Mesenteric fat pad (tissue), 1 donor: Measurements from ENCODE around the gene WDR19. TPM values are rescaled to one million over a fixed set of nuclear protein-coding genes. Genes with fewer than 3 reads are reported as not detected.

ENCODE experiments used
- DNase-seq: peaks from one replicate; pipeline ENCODE4 v3.0.0-alpha.2; 2020; ENCODE audit warnings: low spot score
- total RNA-seq: library from RNA; stranded (reverse); fragmentation: NEBNext Ultra II Directional; extraction: Animal tissue kit (Norgen Biotek cat#: 25700); gene quantifications from one replicate; pipeline ENCODE4 v1.2.1, GENCODE V29; 2021
- donor health status: DM: yes; HTN: yes; CAD: no.

Gene WDR19
- total RNA-seq, 1 donor from 2014 or later = 26.1 TPM

DNA sequence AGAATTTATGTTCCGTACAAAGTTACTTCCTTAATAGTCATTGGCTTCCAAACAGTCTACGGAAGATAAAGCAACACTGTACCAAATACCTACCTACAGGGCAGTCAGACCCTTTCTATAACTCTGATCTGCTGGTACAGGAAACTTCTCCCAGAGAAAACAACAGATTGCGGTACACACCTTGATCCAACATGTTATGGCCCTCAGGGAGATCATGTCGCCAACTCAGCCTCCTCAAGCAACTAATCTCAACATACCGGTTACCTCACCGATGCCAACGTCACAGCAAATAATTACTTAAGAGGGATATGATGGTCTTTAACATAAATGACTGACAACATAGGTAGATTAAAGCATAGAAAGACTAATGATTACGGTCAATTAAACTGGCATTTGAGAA, 113.5 kb downstream of the WDR19 start:
- no peak for DNase-seq

DNA sequence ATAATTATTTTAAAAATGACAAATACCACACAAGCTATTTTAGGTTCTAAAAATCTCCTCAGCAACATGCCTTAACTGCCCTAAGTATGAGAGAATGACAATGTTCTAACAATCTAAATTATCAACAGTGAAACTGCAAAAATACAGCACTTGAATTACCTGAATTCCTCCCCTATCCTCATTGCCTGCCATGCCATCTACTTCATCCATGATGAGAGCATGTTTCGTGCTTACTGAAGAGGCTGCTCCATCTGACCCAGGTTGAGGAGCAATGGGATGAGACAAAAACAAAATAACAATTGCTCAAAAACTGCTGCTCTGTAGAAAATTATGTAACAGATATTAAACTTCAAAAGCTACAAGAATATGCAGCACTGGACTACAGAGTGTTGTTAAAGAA, 120.6 kb downstream of the WDR19 start:
- DNase-seq = no peak

DNA sequence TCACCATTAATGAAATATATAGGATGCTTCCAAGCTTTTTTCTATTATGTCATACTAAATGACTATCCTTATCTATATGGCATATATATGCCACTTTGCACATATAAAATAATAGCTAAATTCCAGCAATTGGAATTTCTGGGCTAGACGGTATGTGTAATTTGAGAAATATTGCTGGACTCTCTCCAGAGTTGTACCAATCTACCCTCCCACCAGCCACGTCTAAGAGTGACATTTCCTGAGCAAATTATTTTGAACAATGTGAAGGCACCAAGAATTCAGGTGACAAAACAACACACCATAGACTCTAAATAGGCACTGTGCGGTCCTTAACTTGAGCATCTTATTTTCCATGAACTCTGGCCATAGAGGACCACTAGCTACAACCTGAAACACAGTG, 121.5 kb downstream of the WDR19 start:
- no peak for DNase-seq

DNA sequence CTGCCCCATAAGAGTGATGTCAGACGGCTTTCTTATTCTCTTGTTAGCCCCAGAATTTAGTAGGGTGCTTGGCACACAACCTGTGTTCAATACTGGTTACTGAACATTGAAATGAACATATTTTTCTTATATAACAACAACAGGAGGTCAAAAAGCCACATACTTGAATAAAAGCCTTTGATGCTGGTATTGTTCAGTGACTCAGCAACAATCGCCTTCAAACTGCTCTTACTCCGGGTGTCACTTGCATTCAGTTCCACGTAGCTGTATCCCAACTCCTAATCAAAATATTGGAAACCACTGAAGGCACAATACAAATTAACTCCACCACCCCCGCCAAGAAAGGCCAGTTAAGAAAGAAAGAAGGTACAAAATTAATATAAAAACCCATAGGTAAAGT, 122.3 kb downstream of the WDR19 start:
- no peak for DNase-seq

DNA sequence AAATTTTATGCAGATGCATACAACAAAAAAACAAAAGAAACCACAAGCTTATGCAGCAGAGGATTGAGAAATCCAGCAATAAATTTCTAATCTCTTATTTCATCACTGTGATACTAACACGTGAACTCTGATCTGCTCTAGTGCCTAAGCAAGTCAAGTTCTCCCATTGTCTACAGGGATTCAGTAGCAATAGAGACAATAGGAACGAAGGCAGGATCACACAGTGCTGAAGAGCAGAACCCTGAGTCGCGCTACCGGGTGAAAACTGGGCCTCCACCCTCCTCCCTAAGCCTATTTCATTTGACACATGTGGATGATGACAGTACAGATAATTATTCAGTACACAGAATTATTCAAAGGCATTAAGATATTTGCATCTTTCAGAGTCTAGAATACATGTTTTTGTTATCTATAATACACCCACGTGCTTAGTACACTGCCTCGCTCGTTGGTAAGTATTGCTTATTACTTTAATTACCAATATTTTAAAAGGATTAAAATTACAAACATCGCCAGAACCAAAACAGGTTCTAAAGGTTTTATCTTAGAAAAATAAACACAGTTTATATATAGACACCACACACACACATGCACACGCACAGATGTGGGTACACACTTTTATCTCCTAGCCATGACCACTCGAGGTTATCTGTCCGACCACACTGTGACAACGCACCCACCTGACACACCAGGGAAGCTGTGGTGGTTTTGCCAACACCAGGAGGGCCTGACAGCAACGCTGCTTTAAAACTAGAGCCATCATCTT, 123.8 kb downstream of the WDR19 start:
- DNase-seq = no peak

DNA sequence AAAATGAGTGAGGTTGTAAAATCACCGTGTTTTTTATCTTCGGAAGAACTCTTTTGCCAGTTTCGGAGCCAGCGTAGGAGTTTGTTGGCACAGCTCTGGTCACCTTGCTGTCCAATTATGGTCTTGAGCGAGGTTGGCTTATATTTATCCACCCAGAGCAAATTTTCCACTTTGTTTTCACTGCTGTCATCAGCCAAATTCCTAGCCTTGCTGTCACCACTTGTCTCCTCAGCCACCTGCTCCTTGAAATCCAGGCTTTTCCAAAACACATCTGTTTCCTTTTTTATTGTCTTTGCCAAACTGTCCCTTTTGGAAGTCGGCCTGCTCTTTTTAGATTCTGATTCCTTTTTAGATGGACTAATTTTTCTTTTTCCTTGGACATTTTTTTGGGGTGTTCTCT, 126.3 kb downstream of the WDR19 start:
- DNase-seq = no peak

DNA sequence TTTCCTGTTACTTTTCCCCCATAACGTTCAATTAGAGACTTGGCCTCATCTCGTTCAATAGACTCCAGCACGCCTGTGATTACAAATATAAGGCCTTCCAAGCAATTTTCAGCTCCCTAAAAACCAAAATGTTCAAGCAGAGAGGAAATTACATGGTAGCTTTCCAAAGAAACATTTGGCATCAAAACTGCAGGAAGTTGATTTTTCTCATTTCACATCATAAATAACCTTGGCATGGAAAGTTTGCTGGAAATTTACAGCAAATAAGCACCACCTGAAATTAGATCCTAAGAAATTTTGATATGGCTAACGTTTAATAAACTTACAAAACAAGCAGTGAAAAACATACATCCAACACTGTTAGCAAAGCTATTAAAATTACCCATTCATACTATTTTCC, 130.5 kb downstream of the WDR19 start:
- DNase-seq = no peak

DNA sequence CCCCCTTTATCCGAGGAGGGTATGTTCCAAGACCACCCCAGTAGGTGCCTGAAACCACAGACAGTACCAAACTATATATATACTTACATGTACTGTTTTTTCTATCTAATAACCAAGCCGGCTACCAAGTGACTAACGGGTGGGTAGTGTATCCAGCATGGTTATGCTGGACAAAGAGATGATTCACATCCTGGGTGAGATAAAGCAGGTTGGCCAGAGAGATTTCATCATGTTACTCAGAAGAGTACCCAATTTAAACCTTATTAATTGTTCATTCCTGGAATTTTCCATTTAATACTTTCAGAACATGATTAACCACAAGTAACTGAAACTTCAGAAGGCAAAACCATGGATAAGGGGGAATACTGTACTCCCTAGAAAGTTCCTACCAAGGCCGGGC, 137.3 kb downstream of the WDR19 start:
- no peak for DNase-seq

DNA sequence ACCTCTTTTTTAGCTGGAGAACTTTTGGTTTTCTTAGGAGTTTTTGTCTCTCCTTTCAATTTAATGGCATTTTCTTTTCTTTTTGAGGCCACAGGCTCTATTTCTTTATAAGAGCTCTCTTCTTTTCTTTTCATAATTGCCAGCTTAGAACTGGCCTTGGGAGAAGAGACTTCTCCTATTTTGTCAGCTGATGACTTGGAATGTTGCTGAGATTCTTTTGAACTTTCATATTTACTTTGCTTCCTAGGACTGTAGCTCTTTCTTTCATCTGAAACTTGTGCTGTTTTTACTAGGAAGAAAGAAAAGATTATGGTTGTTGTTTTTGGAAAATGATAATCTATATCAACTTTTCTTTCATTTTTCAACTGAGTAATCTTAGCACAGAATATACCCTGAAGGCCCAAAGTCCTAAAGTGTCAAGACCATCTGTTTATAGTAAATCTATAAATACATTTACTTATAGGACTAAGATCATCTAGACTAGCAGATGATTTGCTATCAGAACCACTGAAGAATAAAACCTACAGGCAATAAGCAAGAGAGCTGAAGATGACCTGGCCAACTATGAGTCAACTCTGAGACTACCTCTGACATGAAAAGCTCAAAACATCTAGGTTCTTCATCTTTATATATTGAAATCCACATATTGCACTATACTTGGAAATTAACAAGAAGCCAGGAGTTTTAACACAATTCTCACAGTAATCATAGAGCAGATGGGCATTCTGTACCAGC, 138.2 kb downstream of the WDR19 start:
- no peak for DNase-seq

DNA sequence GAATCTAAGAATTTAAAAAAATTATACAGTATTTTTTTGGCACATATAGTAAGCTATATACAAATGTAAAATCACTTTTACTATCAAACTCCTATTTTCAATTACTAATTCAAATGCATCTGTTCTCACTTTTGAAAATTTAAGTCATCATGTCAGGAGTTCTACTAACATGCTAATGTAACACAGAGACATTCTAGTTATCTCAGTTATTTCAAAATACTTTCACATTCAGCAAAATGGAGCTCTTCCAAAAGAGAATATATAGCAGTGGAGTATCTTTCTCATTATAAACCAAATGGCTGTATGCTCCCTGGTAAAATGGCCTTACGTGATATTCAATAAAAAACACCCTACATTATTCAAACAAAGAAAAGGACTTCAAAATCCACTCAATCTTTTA, 141.5 kb downstream of the WDR19 start:
- DNase-seq = no peak

DNA sequence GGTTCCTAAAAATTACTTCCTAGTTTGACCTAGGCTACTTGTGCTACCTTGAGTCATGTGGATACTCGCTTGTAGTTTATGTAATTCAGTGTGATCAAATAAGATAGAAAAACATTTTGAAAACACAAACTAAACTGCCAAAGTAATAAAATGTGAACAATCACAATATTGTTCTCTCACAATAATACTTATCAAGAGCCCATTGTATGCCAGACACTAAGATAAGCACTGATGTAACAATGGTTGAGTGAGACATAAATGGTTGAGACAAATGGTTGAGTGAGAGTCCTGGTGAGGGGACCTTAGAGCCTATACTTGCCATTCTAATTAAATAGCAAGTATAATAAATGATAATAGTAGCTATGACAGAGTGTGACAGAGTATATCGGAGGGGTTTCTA, 142.1 kb downstream of the WDR19 start:
- no peak for DNase-seq

DNA sequence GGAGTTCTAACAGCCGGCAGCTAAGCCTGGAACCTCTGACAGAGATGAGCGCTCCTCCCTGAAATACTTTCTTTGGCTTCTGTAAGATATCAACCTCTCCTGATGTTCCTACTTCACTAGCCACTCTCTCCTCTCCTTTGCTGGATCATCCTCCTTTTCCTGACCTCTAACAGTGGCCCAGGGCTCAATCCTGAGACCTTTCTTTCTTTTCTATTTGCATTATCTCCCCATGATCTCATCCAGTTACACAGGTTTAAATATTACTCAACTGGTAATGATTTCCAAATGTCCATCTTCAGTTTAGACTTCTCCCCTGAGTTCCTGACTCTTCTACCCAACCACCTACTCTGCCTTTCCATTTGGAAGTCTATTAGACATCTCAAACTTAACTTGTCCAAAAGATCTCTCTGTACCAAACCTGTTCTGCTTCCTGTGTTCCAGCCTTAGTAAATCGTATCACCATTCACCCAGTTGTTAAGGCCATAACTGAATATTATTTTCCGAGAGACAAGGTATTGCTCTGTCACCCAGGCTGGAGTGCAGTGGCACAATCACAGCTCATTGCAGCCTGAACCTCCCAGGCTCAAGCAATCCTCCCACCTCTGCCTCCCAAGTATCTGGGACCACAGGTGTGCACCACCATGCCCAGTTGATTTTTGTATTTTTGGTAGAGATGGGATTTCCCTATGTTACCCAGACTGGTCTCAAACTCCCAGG, 142.7 kb downstream of the WDR19 start:
- no peak for DNase-seq

DNA sequence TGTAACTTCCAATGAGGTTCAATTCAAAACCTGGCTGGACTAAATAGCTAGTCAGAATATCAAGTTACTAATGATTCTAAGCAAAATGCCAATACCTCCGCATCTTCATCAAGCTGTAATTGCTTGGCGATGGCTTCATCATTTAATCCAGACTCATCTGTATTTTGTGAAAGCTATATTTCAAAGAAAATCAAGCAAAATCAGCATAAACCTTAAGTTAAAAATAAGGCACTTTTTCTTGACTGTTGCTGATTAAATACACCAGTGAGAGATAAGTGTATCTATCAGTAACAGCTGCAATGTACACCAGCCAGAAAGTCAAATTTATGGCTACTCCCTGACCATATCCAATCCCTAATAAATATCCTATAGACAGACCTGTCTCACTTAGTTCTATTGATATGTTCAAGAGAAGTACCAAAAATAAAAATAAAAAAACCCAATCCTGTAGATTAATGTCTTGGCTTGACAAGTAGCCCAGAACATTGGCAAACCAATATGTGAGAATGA, 144.2 kb downstream of the WDR19 start:
- DNase-seq = no peak

DNA sequence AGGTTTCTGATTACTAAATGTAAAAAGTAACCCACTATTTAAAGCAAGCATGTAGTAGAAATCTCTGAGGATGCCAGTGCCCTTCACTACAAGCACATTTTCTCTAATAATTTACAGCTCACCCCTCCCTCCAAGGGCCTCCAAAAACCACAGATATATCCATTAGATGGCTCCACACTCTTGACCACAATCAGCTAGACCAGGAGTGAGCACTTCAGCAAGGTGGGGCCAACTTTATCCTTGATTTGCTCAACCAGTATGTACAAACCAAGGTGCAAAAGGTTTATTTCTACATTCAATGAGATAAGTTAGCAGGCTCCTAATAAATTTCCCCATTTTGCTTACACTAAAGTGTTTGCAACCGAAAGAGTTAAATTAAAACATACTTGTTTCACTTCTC, 148.0 kb downstream of the WDR19 start:
- DNase-seq = no peak

DNA sequence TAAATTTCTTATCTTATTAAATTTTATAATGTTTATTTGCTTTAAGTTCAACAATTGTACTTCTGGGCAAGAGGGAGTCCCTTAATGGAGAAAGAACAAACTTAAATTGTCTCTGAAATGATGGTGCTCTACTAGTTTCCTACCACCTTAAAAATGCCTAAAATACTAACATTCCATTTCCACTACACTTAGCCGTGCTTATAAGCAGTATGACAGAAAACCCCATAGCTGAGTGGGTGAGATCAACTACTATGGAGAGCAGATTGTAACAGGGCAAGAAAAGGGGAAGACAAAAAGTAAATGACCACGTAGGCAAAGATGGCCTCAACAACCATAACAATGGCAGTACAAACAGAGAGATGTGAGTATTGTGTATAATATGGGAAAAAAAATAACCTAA, 148.9 kb downstream of the WDR19 start:
- no peak for DNase-seq

Other genes starting within 250 kb of the WDR19 start
- gene TMEM156, start 150.1 kb upstream of the WDR19 start, total RNA-seq = 0.96 TPM
- 45.4 TPM for gene KLHL5, start 120.3 kb upstream of the WDR19 start, total RNA-seq
- gene RFC1, start 183.8 kb downstream of the WDR19 start, total RNA-seq = 31.4 TPM
- 7.4 TPM for gene KLB, start 224.4 kb downstream of the WDR19 start, total RNA-seq